B cell (primary cell): ENCODE measurements around the gene APCDD1. TPM values are rescaled to one million over a fixed set of nuclear protein-coding genes. Genes with fewer than 3 reads are reported as not detected.

Source experiments
- ATAC-seq: fragments of 200-7000 bp; cut with Tn5 transposase; one replicate; pipeline ENCODE4 v1.10.0; 2021; ENCODE audit warnings: low read depth, mild to moderate bottlenecking, moderate number of reproducible peaks, moderate library complexity
- CTCF ChIA-PET: fragments of 350-600 bp; sonication (Branson Sonifier 250); formaldehyde crosslinking; loops from one replicate; lab custom pipeline; 2021; ENCODE audit warnings: antibody characterized with exemption, inconsistent platforms; lab: Charles Lee
- POLR2A ChIA-PET: fragments of 350-600 bp; sonication (Branson Sonifier 250); formaldehyde crosslinking; loops from one replicate; lab custom pipeline; 2021; ENCODE audit warnings: antibody characterized with exemption; lab: Charles Lee
- DNase-seq: peaks from one replicate; pipeline ENCODE4 v3.0.0; 2013
- H2AFZ ChIP-seq: 2 replicates; pipeline ENCODE4 v1.6.1; 2012; ENCODE audit warnings: mild to moderate bottlenecking, low read depth, low read length; ENCODE audit not compliant: insufficient read depth, poor library complexity, severe bottlenecking
- H3K27ac ChIP-seq, 2 donors: 1 replicate in 1 of 2; 2 replicates in 1 of 2; pipeline ENCODE4 v1.5.1; 2012 to 2013; ENCODE audit warnings: low read length in 2 of 2, mild to moderate bottlenecking in 2 of 2, moderate library complexity in 1 of 2
- H3K27me3 ChIP-seq, 4 experiments: fragments of 200-600 bp in 1 of 4; sonication (generic) in 1 of 4; replicated peaks in 1 of 4; 1 replicate in 2 of 4; 2 replicates in 2 of 4; pipeline versions ENCODE4 v1.6.1 to v1.7.0; 2013 to 2016; ENCODE audit warnings: low read length in 3 of 4, mild to moderate bottlenecking in 2 of 4, mixed read lengths in 1 of 4, moderate library complexity in 1 of 4; ENCODE audit not compliant: insufficient read depth in 4 of 4, control insufficient read depth in 3 of 4; ENCODE audit errors: control extremely low read depth in 1 of 4
- H3K36me3 ChIP-seq, 2 experiments: replicated peaks in 1 of 2; 1 replicate in 1 of 2; 2 replicates in 1 of 2; pipeline versions ENCODE4 v1.6.1 to v1.7.1; 2013; ENCODE audit warnings: low read length in 1 of 2; ENCODE audit not compliant: insufficient read depth in 2 of 2, control insufficient read depth in 1 of 2; ENCODE audit errors: control extremely low read depth in 1 of 2, extremely low read depth in 1 of 2
- H3K4me1 ChIP-seq, 2 donors: fragments of 200-600 bp in 1 of 2; sonication (generic) in 1 of 2; 1 replicate in 1 of 2; 2 replicates in 1 of 2; pipeline versions ENCODE4 v1.5.1 to v1.6.1; 2013 to 2017; ENCODE audit warnings: low read length in 2 of 2; ENCODE audit not compliant: control insufficient read depth in 2 of 2, insufficient read depth in 2 of 2
- H3K4me2 ChIP-seq: replicated peaks from 2 replicates; pipeline ENCODE3; 2012; ENCODE audit warnings: mild to moderate bottlenecking, low read depth, low read length; ENCODE audit not compliant: poor library complexity, severe bottlenecking
- H3K4me3 ChIP-seq, 5 experiments: fragments of 200-600 bp in 1 of 5; sonication (generic) in 1 of 5; 1 replicate in 3 of 5; 2 replicates in 2 of 5; pipeline versions ENCODE4 v1.5.1 to v1.7.0; 2011 to 2016; ENCODE audit warnings: low read length in 4 of 5, mild to moderate bottlenecking in 4 of 5, low read depth in 2 of 5, control low read depth in 1 of 5, moderate library complexity in 1 of 5; ENCODE audit not compliant: insufficient read depth in 1 of 5; ENCODE audit errors: control extremely low read depth in 1 of 5, extremely low read depth in 1 of 5
- H3K79me2 ChIP-seq: fragments of 200-600 bp; sonication (generic); one replicate; pipeline ENCODE4 v1.6.0; 2016; ENCODE audit warnings: low read length; ENCODE audit not compliant: control insufficient read depth, insufficient read depth
- H3K9ac ChIP-seq: fragments of 200-600 bp; sonication (generic); 2 replicates; pipeline ENCODE4 v1.6.1; 2017; ENCODE audit warnings: mild to moderate bottlenecking, low read length, moderate library complexity
- H3K9me3 ChIP-seq, 3 donors: one replicate each; pipeline versions ENCODE4 v1.6.1 to v1.7.1; 2013; ENCODE audit warnings: low read length in 2 of 3; ENCODE audit not compliant: control insufficient read depth in 2 of 3, insufficient read depth in 1 of 3; ENCODE audit errors: control extremely low read depth in 1 of 3
- H4K20me1 ChIP-seq: 2 replicates; pipeline ENCODE4 v1.6.0; 2012; ENCODE audit warnings: mild to moderate bottlenecking, low read length; ENCODE audit not compliant: insufficient read depth, control insufficient read depth, poor library complexity, severe bottlenecking
- H3K27ac Mint-ChIP-seq: one replicate; pipeline ENCODE4 v1.8.0; 2021; ENCODE audit warnings: mixed read lengths
- H3K27me3 Mint-ChIP-seq: one replicate; pipeline ENCODE4 v1.8.0; 2021; ENCODE audit warnings: mixed read lengths
- H3K4me1 Mint-ChIP-seq: one replicate; pipeline ENCODE4 v1.8.0; 2021; ENCODE audit warnings: mixed read lengths
- H3K4me3 Mint-ChIP-seq: one replicate; pipeline ENCODE4 v1.8.0; 2021; ENCODE audit warnings: mixed read lengths
- H3K9me3 Mint-ChIP-seq: one replicate; pipeline ENCODE4 v1.8.0; 2022; ENCODE audit warnings: mixed read lengths; ENCODE audit not compliant: insufficient read depth
- EZH2 ChIP-seq: IDR thresholded peaks from 2 replicates; pipeline ENCODE4 v1.6.1; 2012; ENCODE audit warnings: borderline replicate concordance, low read depth, mild to moderate bottlenecking, moderate library complexity, low read length; ENCODE audit not compliant: insufficient read depth, poor library complexity, severe bottlenecking
- whole genome bisulfite sequencing: methylation state at CpG from one replicate; pipeline ENCODE4 v1.1.5; 2013; ENCODE audit warnings: missing lambda C conversion rate; ENCODE audit not compliant: insufficient coverage; 5-methylcytosine and 5-hydroxymethylcytosine counted together
- intact Hi-C: fragments of 100-400 bp; cut with micrococcal nuclease; formaldehyde crosslinking; loops from one replicate; pipeline ENCODE4 v1.10.0; 2022
- polyA plus RNA-seq: library from polyadenylated mRNA; depleted of rRNA; stranded (reverse); fragments of >200 nt; gene quantifications from 2 replicates; pipeline ENCODE4 v1.2.3, GENCODE V29; 2012
- total RNA-seq, 2 donors: library from RNA; stranded (reverse); fragments of 120-200 nt in 1 of 2; gene quantifications; 1 replicate in 1 of 2; 2 replicates in 1 of 2; pipeline versions ENCODE4 v1.2.3 to v1.2.4, GENCODE V29; 2013 to 2022
- TF ChIP-seq, protein P1 (sequence below): fragments of 200-600 bp; IDR thresholded peaks from one replicate; pipeline ENCODE4 v1.8.0; 2022; ENCODE audit warnings: antibody characterized with exemption, mild to moderate bottlenecking

The APCDD1 gene
- total and polyA plus RNA-seq, 2 donors (not counting 1 experiment from before 2014, with no cell fraction given) = 1.0 to 1.1 TPM

DNA sequence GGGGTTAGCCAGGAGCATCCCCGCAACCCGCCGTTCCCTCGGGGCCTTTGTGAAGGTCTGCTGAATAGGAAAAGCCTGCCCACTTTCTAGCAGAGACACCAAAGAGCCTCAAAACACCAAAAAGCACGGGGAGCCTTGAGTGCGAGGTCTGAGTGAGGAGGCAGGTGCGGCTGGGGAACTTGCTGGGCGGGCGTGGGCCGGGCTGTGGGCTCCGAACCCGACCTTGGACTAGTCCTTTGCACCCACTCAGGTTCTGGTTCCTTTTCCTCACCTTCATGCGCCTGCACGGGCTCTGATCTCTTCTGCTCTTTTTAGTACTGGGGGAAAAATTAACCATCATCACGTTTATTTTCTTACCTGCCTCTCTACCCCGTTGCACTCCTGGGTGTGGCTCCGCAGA is 19.9 kb downstream of the APCDD1 start:
- no peaks in the 10 kb centered on the region for H3K79me2 ChIP-seq
- POLR2A ChIA-PET = no interaction called here
- Mint-ChIP-seq H3K9me3 (no peaks in the 10 kb centered on the region), H3K27ac (no peak overlapping the region), H3K27me3 (no peaks in the 10 kb centered on the region), H3K4me1 (peaks cover 35% of the 10 kb centered on the region), H3K4me3 (no peak overlapping the region)
- WGBS = 91% methylated on average over 10 of the region's 17 CpGs
- H2AFZ ChIP-seq = no peak overlapping the region
- no peaks in the 10 kb centered on the region for H4K20me1 ChIP-seq
- no peak overlapping the region for H3K4me3 ChIP-seq
- no peaks in the 10 kb centered on the region for H3K27me3 ChIP-seq
- ATAC-seq (no peak), DNase-seq (no peak)
- H3K36me3 ChIP-seq = no peaks in the 10 kb centered on the region
- TF ChIP-seq, protein P1, sequence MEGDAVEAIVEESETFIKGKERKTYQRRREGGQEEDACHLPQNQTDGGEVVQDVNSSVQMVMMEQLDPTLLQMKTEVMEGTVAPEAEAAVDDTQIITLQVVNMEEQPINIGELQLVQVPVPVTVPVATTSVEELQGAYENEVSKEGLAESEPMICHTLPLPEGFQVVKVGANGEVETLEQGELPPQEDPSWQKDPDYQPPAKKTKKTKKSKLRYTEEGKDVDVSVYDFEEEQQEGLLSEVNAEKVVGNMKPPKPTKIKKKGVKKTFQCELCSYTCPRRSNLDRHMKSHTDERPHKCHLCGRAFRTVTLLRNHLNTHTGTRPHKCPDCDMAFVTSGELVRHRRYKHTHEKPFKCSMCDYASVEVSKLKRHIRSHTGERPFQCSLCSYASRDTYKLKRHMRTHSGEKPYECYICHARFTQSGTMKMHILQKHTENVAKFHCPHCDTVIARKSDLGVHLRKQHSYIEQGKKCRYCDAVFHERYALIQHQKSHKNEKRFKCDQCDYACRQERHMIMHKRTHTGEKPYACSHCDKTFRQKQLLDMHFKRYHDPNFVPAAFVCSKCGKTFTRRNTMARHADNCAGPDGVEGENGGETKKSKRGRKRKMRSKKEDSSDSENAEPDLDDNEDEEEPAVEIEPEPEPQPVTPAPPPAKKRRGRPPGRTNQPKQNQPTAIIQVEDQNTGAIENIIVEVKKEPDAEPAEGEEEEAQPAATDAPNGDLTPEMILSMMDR = no peak
- TF ChIP-seq EZH2 = no peak
- H3K27ac ChIP-seq = no peak overlapping the region
- CTCF ChIA-PET = no interaction called here
- H3K4me1 ChIP-seq = peaks cover 43 to 45% of the 10 kb centered on the region in 2 donors
- peaks cover 0 to 5% (median 0%) of the 10 kb centered on the region in 3 donors for H3K9me3 ChIP-seq
- no peak overlapping the region for H3K9ac ChIP-seq
- intact Hi-C loops = no loop called here
- H3K4me2 ChIP-seq = no peak overlapping the region

DNA sequence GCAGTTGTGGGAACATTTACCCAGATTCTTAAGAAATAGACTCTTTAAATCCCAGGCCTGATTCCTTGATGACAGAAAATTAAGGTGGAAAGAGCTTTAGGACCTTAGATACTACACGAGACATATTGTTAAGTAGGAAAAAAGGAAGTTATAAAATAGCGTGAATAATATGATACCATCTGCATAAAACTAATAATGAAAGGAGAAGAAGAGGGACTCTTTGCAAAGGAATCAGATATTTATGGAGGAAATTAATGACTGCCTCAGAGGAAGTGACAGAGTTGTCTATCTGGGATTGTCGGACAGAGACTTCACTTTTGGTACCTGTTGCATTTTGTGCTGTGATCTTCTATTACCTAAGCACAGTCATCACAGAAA is 20.8 kb downstream of the APCDD1 start:
- ChIA-PET POLR2A (no interaction called here), CTCF (interaction anchor here (1.2 to 1.6 kb wide), 2 partner anchors 443 to 503 kb away, joined by 3 read pairs; no protein-coding TSS in a partner anchor)
- Mint-ChIP-seq H3K27ac (peak overlapping the region; percentile 1), H3K4me1 (peaks cover 45% of the 10 kb centered on the region), H3K9me3 (no peaks in the 10 kb centered on the region), H3K27me3 (no peaks in the 10 kb centered on the region), H3K4me3 (peak overlapping the region; percentile 67)
- no peak for DNase-seq
- Histone ChIP-seq H3K36me3 (no peaks in the 10 kb centered on the region), H2AFZ (peak overlapping the region; percentile 43), H3K27me3 (no peaks in the 10 kb centered on the region), H3K4me1 (peaks cover 53% of the 10 kb centered on the region in 2 donors), H3K9ac (peak overlapping the region; percentile 22), H3K9me3 (peaks cover 0 to 5% (median 0%) of the 10 kb centered on the region in 3 donors), H4K20me1 (no peaks in the 10 kb centered on the region), H3K79me2 (no peaks in the 10 kb centered on the region), H3K4me3 (no peak overlapping the region), H3K4me2 (peak overlapping the region; percentile 71), H3K27ac (no peak overlapping the region)
- no peak for ATAC-seq
- TF ChIP-seq, protein P1 = no peak
- TF ChIP-seq EZH2 = no peak
- intact Hi-C loops = no loop called here
- WGBS = no CpG with 5 or more reads among the region's 3 CpGs
